Thyroid gland (tissue), 4 donors: ENCODE measurements around the gene NEURL1.

Source experiments
- POLR2A ChIP-seq, 2 donors: fragments of 450-650 bp; IDR thresholded peaks; one replicate each; pipeline ENCODE4 v1.6.1; 2017; ENCODE audit warnings: antibody characterized with exemption in 2 of 2, mild to moderate bottlenecking in 2 of 2, moderate library complexity in 1 of 2
- TF ChIP-seq, protein P1 (sequence below), 6 experiments: fragments of 200-600 bp in 3 of 6; fragments of 450-650 bp in 3 of 6; sonication (generic) in 3 of 6; IDR thresholded peaks; one replicate each; pipeline ENCODE4 v1.5.1; 2016 to 2019; ENCODE audit warnings: antibody characterized with exemption in 6 of 6, mild to moderate bottlenecking in 2 of 6, inconsistent platforms in 1 of 6, moderate library complexity in 1 of 6

DNA sequence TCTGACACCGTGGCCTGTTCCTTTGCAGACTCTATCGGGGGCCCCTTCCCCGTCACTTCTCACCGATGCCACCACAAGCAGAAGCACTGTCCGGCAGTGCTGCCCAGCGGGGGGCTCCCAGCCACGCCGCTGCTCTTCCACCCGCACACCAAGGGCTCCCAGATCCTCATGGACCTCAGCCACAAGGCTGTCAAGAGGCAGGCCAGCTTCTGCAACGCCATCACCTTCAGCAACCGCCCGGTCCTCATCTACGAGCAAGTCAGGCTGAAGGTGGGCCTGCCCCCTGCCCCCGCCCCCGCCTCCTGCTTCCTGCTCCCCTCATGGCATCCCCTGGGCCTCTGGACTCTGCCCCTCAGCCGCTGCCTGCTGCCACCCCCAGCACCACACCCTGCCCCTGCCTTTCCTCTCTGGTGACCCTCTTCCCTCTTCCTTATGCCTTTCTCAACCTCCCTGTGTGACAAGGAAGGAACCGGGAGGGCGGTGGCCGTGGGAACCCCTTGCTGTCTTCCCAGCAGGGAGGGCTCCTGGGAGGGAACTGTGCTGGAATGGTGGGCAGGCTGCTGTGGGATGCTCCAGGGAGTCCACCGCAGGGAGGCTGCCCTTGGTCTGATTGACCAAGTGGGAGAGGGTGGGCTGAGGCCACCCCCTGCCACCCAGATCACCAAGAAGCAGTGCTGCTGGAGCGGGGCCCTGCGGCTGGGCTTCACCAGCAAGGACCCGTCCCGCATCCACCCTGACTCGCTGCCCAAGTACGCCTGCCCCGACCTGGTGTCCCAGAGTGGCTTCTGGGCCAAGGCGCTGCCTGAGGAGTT lies 77.5 kb downstream of the NEURL1 start:
- TF ChIP-seq, protein P1, sequence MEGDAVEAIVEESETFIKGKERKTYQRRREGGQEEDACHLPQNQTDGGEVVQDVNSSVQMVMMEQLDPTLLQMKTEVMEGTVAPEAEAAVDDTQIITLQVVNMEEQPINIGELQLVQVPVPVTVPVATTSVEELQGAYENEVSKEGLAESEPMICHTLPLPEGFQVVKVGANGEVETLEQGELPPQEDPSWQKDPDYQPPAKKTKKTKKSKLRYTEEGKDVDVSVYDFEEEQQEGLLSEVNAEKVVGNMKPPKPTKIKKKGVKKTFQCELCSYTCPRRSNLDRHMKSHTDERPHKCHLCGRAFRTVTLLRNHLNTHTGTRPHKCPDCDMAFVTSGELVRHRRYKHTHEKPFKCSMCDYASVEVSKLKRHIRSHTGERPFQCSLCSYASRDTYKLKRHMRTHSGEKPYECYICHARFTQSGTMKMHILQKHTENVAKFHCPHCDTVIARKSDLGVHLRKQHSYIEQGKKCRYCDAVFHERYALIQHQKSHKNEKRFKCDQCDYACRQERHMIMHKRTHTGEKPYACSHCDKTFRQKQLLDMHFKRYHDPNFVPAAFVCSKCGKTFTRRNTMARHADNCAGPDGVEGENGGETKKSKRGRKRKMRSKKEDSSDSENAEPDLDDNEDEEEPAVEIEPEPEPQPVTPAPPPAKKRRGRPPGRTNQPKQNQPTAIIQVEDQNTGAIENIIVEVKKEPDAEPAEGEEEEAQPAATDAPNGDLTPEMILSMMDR (IDR thresholded peaks at IDR 0.05) = no peak
- no peak for TF ChIP-seq POLR2A (IDR thresholded peaks at IDR 0.05)
